GM12878 (cell line): ENCODE data around the gene STBD1. TPM values are rescaled to one million over a fixed set of nuclear protein-coding genes. Genes with fewer than 3 reads are reported as not detected.

Experiments
- ATAC-seq: fragments of 200-7000 bp; cut with Tn5 transposase; 3 replicates; pipeline ENCODE4 v1.9.1; 2020; ENCODE audit warnings: mild to moderate bottlenecking, moderate library complexity
- Bru-seq: library from RNA; stranded (reverse); fragments of 400-500 nt; gene quantifications from one replicate; lab custom pipeline; 2021; lab: Mats Ljungman, UMichigan
- BruChase-seq, 2 experiments: library from RNA; stranded (reverse); fragments of 400-500 nt; gene quantifications; one replicate each; lab custom pipeline; 2021; lab: Mats Ljungman, UMichigan
- BruUV-seq: library from RNA; stranded (reverse); fragments of 400-500 nt; replicated peaks from 2 replicates; lab custom pipeline; 2021; lab: Mats Ljungman, UMichigan
- CTCF ChIA-PET: fragments of 300-600 bp; sonication (Branson Sonifier 250); formaldehyde crosslinking; extraction: SDS; loops from one replicate; lab custom pipeline; 2021; ENCODE audit warnings: inconsistent platforms; lab: Yijun Ruan, JAX
- POLR2A ChIA-PET: fragments of 350-600 bp; formaldehyde crosslinking; extraction: SDS; loops from one replicate; lab custom pipeline; 2021; ENCODE audit warnings: inconsistent platforms; lab: Charles Lee
- RAD21 ChIA-PET: fragments of 300-600 bp; sonication (Branson Sonifier 250); formaldehyde crosslinking; loops from one replicate; lab custom pipeline; 2023; ENCODE audit warnings: antibody characterized with exemption; ENCODE audit not compliant: unreplicated experiment; lab: Charles Lee
- SMC1A ChIA-PET: fragments of 300-600 bp; sonication (Branson Sonifier 250); formaldehyde crosslinking; loops from one replicate; lab custom pipeline; 2023; ENCODE audit not compliant: unreplicated experiment, uncharacterized antibody; lab: Charles Lee
- DNase-seq: peaks from one replicate; pipeline ENCODE4 v3.0.0-alpha.2; 2011; ENCODE audit warnings: low read depth, low spot score
- FAIRE-seq: peaks from 3 replicates; lab custom pipeline; 2011; peaks lifted over from hg19 to GRCh38; lab: Jason Lieb, UNC
- H2AFZ ChIP-seq: 2 replicates; pipeline ENCODE4 v1.6.0; 2011; ENCODE audit warnings: low read depth, low read length, control low read depth; ENCODE audit not compliant: control insufficient read depth
- H3K27ac ChIP-seq: 2 replicates; pipeline ENCODE4 v1.5.1; 2011; ENCODE audit warnings: control low read depth; ENCODE audit not compliant: control insufficient read depth, insufficient read depth
- H3K27me3 ChIP-seq, 2 experiments: replicated peaks in 1 of 2; 2 replicates each; pipeline versions ENCODE4 v1.6.0 to v1.6.1; 2011; ENCODE audit warnings: low read length in 1 of 2; ENCODE audit not compliant: control insufficient read depth in 2 of 2, insufficient read depth in 2 of 2
- H3K36me3 ChIP-seq, 2 experiments: 2 replicates each; pipeline ENCODE4 v1.5.1; 2011; ENCODE audit warnings: low read length in 1 of 2; ENCODE audit not compliant: control insufficient read depth in 2 of 2, insufficient read depth in 2 of 2
- H3K4me1 ChIP-seq: 2 replicates; pipeline ENCODE4 v1.6.1; 2011; ENCODE audit warnings: mild to moderate bottlenecking, low read length, moderate library complexity, mixed read lengths; ENCODE audit not compliant: control insufficient read depth, insufficient read depth
- H3K4me2 ChIP-seq: 2 replicates; pipeline ENCODE4 v1.6.0; 2011; ENCODE audit warnings: control low read depth; ENCODE audit not compliant: control insufficient read depth, insufficient read depth
- H3K4me3 ChIP-seq: fragments of 200-600 bp; sonication (generic); 2 replicates; pipeline ENCODE4 v1.5.1; 2016
- H3K79me2 ChIP-seq: 2 replicates; pipeline ENCODE4 v1.6.0; 2011; ENCODE audit warnings: low read length; ENCODE audit not compliant: control insufficient read depth, insufficient read depth
- H3K9ac ChIP-seq: 2 replicates; pipeline ENCODE4 v1.8.0; 2011; ENCODE audit warnings: low read length, control low read depth, mixed read lengths; ENCODE audit not compliant: control insufficient read depth, insufficient read depth
- H3K9me3 ChIP-seq: replicated peaks from 3 replicates; pipeline ENCODE4 v1.5.1; 2011; ENCODE audit warnings: mild to moderate bottlenecking, low read length; ENCODE audit not compliant: control insufficient read depth, insufficient read depth
- H4K20me1 ChIP-seq: 2 replicates; pipeline ENCODE4 v1.6.0; 2011; ENCODE audit not compliant: control insufficient read depth, insufficient read depth
- ASH2L ChIP-seq: fragments of 300-600, 200-600 bp; sonication (generic); IDR thresholded peaks from 2 replicates; pipeline ENCODE4 v1.6.1; 2017; ENCODE audit warnings: low read depth, mild to moderate bottlenecking, borderline replicate concordance
- ATF7 ChIP-seq: fragments of 450-650 bp; IDR thresholded peaks from 2 replicates; pipeline ENCODE4 v1.6.1; 2016; ENCODE audit warnings: low read depth, mild to moderate bottlenecking
- BACH1 ChIP-seq: fragments of 450-650 bp; IDR thresholded peaks from 2 replicates; pipeline ENCODE4 v1.6.1; 2017; ENCODE audit warnings: mild to moderate bottlenecking, borderline replicate concordance
- HDAC6 ChIP-seq: fragments of 200-600 bp; sonication (generic); IDR thresholded peaks from one replicate; pipeline ENCODE4 v1.8.0; 2017; ENCODE audit warnings: antibody characterized with exemption; ENCODE audit not compliant: unreplicated experiment
- IKZF1 ChIP-seq: fragments of 450-650 bp; conservative IDR thresholded peaks from 2 replicates; pipeline ENCODE4 v1.6.1; 2017; ENCODE audit warnings: antibody characterized with exemption, mild to moderate bottlenecking
- KAT2A ChIP-seq: conservative IDR thresholded peaks from 2 replicates; pipeline ENCODE4 v1.6.1; 2011; ENCODE audit warnings: low read depth, low read length; ENCODE audit not compliant: control insufficient read depth
- PAX5 ChIP-seq: IDR thresholded peaks from 2 replicates; pipeline ENCODE4 v1.6.1; 2011; ENCODE audit warnings: low read depth, low read length, borderline replicate concordance
- SUZ12 ChIP-seq: fragments of 200-600 bp; sonication (generic); IDR thresholded peaks from one replicate; pipeline ENCODE4 v1.6.1; 2018; ENCODE audit warnings: antibody characterized with exemption, mild to moderate bottlenecking; ENCODE audit not compliant: unreplicated experiment
- WGBS: methylation state at CpG from one replicate; pipeline ENCODE4 v1.1.6; 2016; ENCODE audit warnings: low lambda C conversion rate; ENCODE audit not compliant: insufficient replicate concordance, insufficient coverage; ENCODE audit errors: missing lambda C conversion rate; 5-methylcytosine and 5-hydroxymethylcytosine counted together
- in situ Hi-C: fragments of 300-500 bp; cut with MboI; formaldehyde crosslinking; loops from 9 replicates; pipeline ENCODE4 v1.14.3; 2018; ENCODE audit warnings: mixed read lengths
- intact Hi-C: fragments of 100-400 bp; cut with micrococcal nuclease; formaldehyde crosslinking; loops from one replicate; pipeline ENCODE4 v1.14.2; 2022; ENCODE audit not compliant: unreplicated experiment
- long read RNA-seq, 2 experiments: library from polyadenylated mRNA; unstranded; transcript quantifications; one replicate each; pipeline ENCODE4 v2.0.0, GENCODE V29; 2019 to 2020
- polyA minus RNA-seq, 3 experiments: library from RNA; depleted of rRNA, polyadenylated mRNA; stranded (reverse); fragments of >200 nt; gene quantifications; 2 replicates each; pipeline ENCODE4 v1.2.3, GENCODE V29; 2011
- polyA plus RNA-seq, 11 experiments: library from polyadenylated mRNA; depleted of rRNA in 4 of 11; unstranded in 6 of 11; stranded (reverse) in 5 of 11; fragments of >200 nt; fragmentation: Nextera tagmentation in 4 of 11; fragmentation: Illumina TruSeq in 1 of 11; extraction: Ambion mirVana in 4 of 11; extraction: Trizol in 1 of 11; gene quantifications; 1 replicate in 1 of 11; 2 replicates in 10 of 11; pipeline versions ENCODE4 v1.2.1 to v1.2.3, GENCODE V29; 2011 to 2016; ENCODE audit warnings: inconsistent platforms in 2 of 11, missing spikeins in 2 of 11, low read depth in 1 of 11
- total RNA-seq, 4 experiments: library from RNA; depleted of rRNA in 3 of 4; stranded (reverse); fragments of >200 nt in 3 of 4; fragmentation: Illumina TruSeq in 1 of 4; extraction: Trizol in 1 of 4; gene quantifications; 2 replicates each; pipeline versions ENCODE4 v1.2.1 to v1.2.3, GENCODE V29; 2013 to 2021

Gene STBD1
- not detected in 2 replicates for total RNA-seq (2013; cell fraction: nucleolus; rRNA removed)
- total RNA-seq (2014; rRNA removed) (not detected in 2 replicates), total RNA-seq (2014; rRNA removed; fragmentation: Illumina TruSeq; extraction: Trizol) (not detected in 2 replicates), total RNA-seq (2021) (not detected in 2 replicates), polyA plus RNA-seq (2011; rRNA removed) (not detected in 2 replicates), polyA plus RNA-seq (2014; fragmentation: Illumina TruSeq; extraction: Trizol) (not detected in 2 replicates), polyA plus RNA-seq (2014; fragmentation: Nextera tagmentation; extraction: Ambion mirVana) (not detected), polyA plus RNA-seq (2014; rRNA removed) (0.04 TPM in 1 of 2 replicates, not detected in the other), polyA plus RNA-seq (2016; fragmentation: Nextera tagmentation; extraction: Ambion mirVana) (under 1 TPM; 0.05 to 0.10 TPM), polyA minus RNA-seq (2011; rRNA and poly(A)+ RNA removed) (not detected in 2 replicates), Bru-seq, nascent RNA (not detected), BruChase-seq, experiment 1, labeled RNA remaining after a 6-hour chase (not detected), BruChase-seq, experiment 2, labeled RNA remaining after a 2-hour chase (percentile 16 among the genes with signal in this experiment)
- polyA plus RNA-seq (2011; ENCODE audit: low read depth) = 0.17 TPM
- polyA plus RNA-seq (2011; cell fraction: cytosol; rRNA removed) = not detected in 2 replicates
- not detected in 2 replicates for polyA plus RNA-seq (2011; cell fraction: nucleus; rRNA removed)
- 0.12 and 0.13 TPM in 2 replicates for polyA plus RNA-seq (2012)
- not detected in 2 replicates for polyA minus RNA-seq (2011; cell fraction: cytosol; rRNA and poly(A)+ RNA removed)
- not detected in 2 replicates for polyA minus RNA-seq (2011; cell fraction: nucleus; rRNA and poly(A)+ RNA removed)
- long read RNA-seq, experiment 1 = 0 reads
- long read RNA-seq, experiment 2 = 0 reads

DNA sequence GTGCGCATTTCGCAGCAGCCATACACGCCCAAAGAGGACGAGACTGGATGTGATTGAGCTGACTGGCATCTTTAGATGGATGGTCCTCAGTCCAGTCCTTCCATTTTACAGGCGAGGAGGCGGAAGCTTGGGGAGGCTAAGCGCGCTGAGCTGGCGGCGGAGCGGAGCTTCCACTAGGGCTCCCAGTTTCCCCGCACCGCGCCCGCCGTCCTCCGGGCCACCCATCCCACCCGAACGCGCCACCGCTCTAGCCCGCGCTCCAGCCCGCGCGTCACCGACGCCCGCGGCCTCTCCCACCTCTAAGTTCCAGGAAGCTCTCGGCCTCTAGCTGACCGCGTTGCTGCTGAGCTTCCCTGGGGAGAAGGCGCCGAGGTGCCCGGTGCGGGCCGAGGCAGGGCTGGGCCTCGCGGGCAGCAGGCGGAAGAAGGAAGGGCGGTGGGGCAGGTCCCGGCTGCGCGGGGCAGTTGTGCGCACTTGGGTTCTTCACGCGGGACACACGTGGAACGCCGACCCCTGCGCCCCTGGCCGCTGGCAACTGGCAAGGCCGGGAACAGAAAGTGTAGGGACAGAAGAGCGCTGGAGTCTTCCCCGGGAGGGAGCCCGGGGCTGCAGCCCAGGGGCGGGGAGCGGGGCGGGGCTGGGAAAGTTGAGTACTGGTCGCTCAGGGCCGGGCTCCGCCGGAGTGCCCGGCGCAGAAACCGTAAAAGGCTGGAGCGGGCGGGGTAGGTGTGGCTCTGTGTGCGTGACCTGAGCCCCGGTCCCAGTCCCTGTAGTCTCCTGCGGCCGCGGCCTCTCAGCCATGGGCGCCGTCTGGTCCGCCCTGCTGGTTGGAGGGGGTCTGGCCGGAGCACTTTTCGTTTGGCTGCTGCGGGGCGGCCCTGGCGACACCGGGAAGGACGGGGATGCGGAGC, at the start of gene STBD1:
Gene STBD1, plus strand, starts transcription at position 763 of the 911 bp plus-strand sequence. Its CDS starts 37 bp downstream, at position 800.
- peak within 1 kb of the TSS; percentile 58 for H3K4me2 ChIP-seq
- no peak within 1 kb of the TSS for H3K27ac ChIP-seq
- H3K4me1 ChIP-seq = peaks cover 15% of the 10 kb centered on the region
- H3K79me2 ChIP-seq = no peaks in the 10 kb centered on the region
- no peaks in the 10 kb centered on the region for H3K36me3 ChIP-seq
- WGBS = 3% methylated on average over 63 of the region's 85 CpGs
- no TSS peak for BruUV-seq
- peaks cover 7 to 23% of the 10 kb centered on the region in 2 experiments for H3K27me3 ChIP-seq
- ChIA-PET POLR2A (no interaction called here), RAD21 (no interaction called here), CTCF (no interaction called here), SMC1A (interaction anchor here (0.8 kb wide), 1 partner anchor 9 kb away, joined by 4 read pairs; no protein-coding TSS in a partner anchor)
- in situ Hi-C loops = no loop called here
- H3K9me3 ChIP-seq = no peaks in the 10 kb centered on the region; the same call in 2 of the 3 replicates
- no peak for DNase-seq
- TF ChIP-seq ASH2L = no peak
- TF ChIP-seq BACH1 = no peak
- TF ChIP-seq PAX5 = no peak
- TF ChIP-seq HDAC6 = peak; percentile 67
- TF ChIP-seq IKZF1 = no peak
- no peak for TF ChIP-seq ATF7
- no peak for TF ChIP-seq KAT2A
- peak; percentile 52 for TF ChIP-seq SUZ12
- peak within 1 kb of the TSS; percentile 16; the same call in 1 of the 2 replicates for H3K9ac ChIP-seq
- H3K4me3 ChIP-seq = peak within 1 kb of the TSS; percentile 65
- intact Hi-C loops = no loop called here
- no peaks in the 10 kb centered on the region for H4K20me1 ChIP-seq
- no peak for ATAC-seq
- peak within 1 kb of the TSS; percentile 45 for H2AFZ ChIP-seq
- FAIRE-seq = no peak
